ENCODE measurements around the gene LCLAT1.

Gene LCLAT1

GRCh38 chr2:30670453-30670852 is 223.4 kb downstream of the LCLAT1 start:
- H4K20me1 ChIP-seq (ENCODE audit: insufficient read depth, low read length, poor library complexity, severe bottlenecking): no peaks in the 10 kb centered on the region
- no peak overlapping the region for H3K9ac ChIP-seq (ENCODE audit: low read depth, low read length, poor library complexity, severe bottlenecking)
- H3K27me3 ChIP-seq (ENCODE audit: insufficient read depth, low read length, poor library complexity, severe bottlenecking): no peaks in the 10 kb centered on the region
- H3K79me2 ChIP-seq (ENCODE audit: insufficient read depth, low read length): no peaks in the 10 kb centered on the region
- no peaks in the 10 kb centered on the region for H3K9me2 ChIP-seq (replicated peaks; ENCODE audit: low read depth, low read length)
- no peak for TF ChIP-seq EZH2phosphoT487 (IDR thresholded peaks at IDR 0.05; ENCODE audit: borderline replicate concordance)
- TF ChIP-seq CTCF (conservative IDR thresholded peaks at IDR 0.05; ENCODE audit: low read length): peak; percentile 50
- no peak overlapping the region for H2AFZ ChIP-seq (ENCODE audit: low read length)
- no peaks in the 10 kb centered on the region for H3F3A ChIP-seq (ENCODE audit: low read depth)
- H3K4me2 ChIP-seq (ENCODE audit: low read depth, low read length, poor library complexity, severe bottlenecking): no peak overlapping the region
- H3K4me3 ChIP-seq (ENCODE audit: low read length, poor library complexity, severe bottlenecking): no peak overlapping the region
- no peaks in the 10 kb centered on the region for H3K4me1 ChIP-seq (ENCODE audit: insufficient read depth, low read length, poor library complexity, severe bottlenecking)
- peaks cover 13% of the 10 kb centered on the region for H3K9me3 ChIP-seq (ENCODE audit: insufficient read depth, low read depth, low read length)
- no peaks in the 10 kb centered on the region for H3K36me3 ChIP-seq (ENCODE audit: insufficient read depth, low read length)

- Histone ChIP-seq H3K27me3 (ENCODE audit: insufficient read depth, low read length, poor library complexity, severe bottlenecking) (no peaks in the 10 kb centered on the region), H3K4me1 (ENCODE audit: insufficient read depth, low read length, poor library complexity, severe bottlenecking) (no peaks in the 10 kb centered on the region), H3K9me3 (ENCODE audit: insufficient read depth, low read depth, low read length) (peaks cover 13% of the 10 kb centered on the region), H3K4me2 (ENCODE audit: low read depth, low read length, poor library complexity, severe bottlenecking) (no peak overlapping the region), H2AFZ (ENCODE audit: low read length) (no peak overlapping the region), H3K36me3 (ENCODE audit: insufficient read depth, low read length) (no peaks in the 10 kb centered on the region), H3K4me3 (ENCODE audit: low read length, poor library complexity, severe bottlenecking) (no peak overlapping the region), H3K79me2 (ENCODE audit: insufficient read depth, low read length) (no peaks in the 10 kb centered on the region), H4K20me1 (ENCODE audit: insufficient read depth, low read length, poor library complexity, severe bottlenecking) (no peaks in the 10 kb centered on the region), H3K9me2 (replicated peaks; ENCODE audit: low read depth, low read length) (no peaks in the 10 kb centered on the region), H3F3A (ENCODE audit: low read depth) (no peaks in the 10 kb centered on the region), H3K9ac (ENCODE audit: low read depth, low read length, poor library complexity, severe bottlenecking) (no peak overlapping the region)
- no peak for TF ChIP-seq CTCF (conservative IDR thresholded peaks at IDR 0.05; ENCODE audit: low read length)
- no peak for TF ChIP-seq EZH2phosphoT487 (IDR thresholded peaks at IDR 0.05; ENCODE audit: borderline replicate concordance)
Measured at GRCh38 chr2:30673127-30673526, 226.1 kb downstream of the LCLAT1 start.

- no peak overlapping the region for H2AFZ ChIP-seq (ENCODE audit: low read length)
Measured at GRCh38 chr2:30675758-30676157, 228.7 kb downstream of the LCLAT1 start.

More at GRCh38 chr2:30675758-30676157, 228.7 kb downstream of the LCLAT1 start:
- Histone ChIP-seq H3K27me3 (ENCODE audit: insufficient read depth, low read length, poor library complexity, severe bottlenecking) (no peaks in the 10 kb centered on the region), H3K4me2 (ENCODE audit: low read depth, low read length, poor library complexity, severe bottlenecking) (no peak overlapping the region), H3F3A (ENCODE audit: low read depth) (no peaks in the 10 kb centered on the region), H3K79me2 (ENCODE audit: insufficient read depth, low read length) (no peaks in the 10 kb centered on the region), H3K4me1 (ENCODE audit: insufficient read depth, low read length, poor library complexity, severe bottlenecking) (no peaks in the 10 kb centered on the region), H3K36me3 (ENCODE audit: insufficient read depth, low read length) (no peaks in the 10 kb centered on the region), H3K4me3 (ENCODE audit: low read length, poor library complexity, severe bottlenecking) (no peak overlapping the region), H3K9ac (ENCODE audit: low read depth, low read length, poor library complexity, severe bottlenecking) (no peak overlapping the region), H3K9me3 (ENCODE audit: insufficient read depth, low read depth, low read length) (no peaks in the 10 kb centered on the region), H3K9me2 (replicated peaks; ENCODE audit: low read depth, low read length) (no peaks in the 10 kb centered on the region), H4K20me1 (ENCODE audit: insufficient read depth, low read length, poor library complexity, severe bottlenecking) (no peaks in the 10 kb centered on the region)
- TF ChIP-seq CTCF (conservative IDR thresholded peaks at IDR 0.05; ENCODE audit: low read length): no peak
- TF ChIP-seq EZH2phosphoT487 (IDR thresholded peaks at IDR 0.05; ENCODE audit: borderline replicate concordance): no peak

All from Loucy (cell line).